Fibroblast of lung (primary cell): Measurements from ENCODE around the gene CALN1. TPM values are rescaled to one million over a fixed set of nuclear protein-coding genes. Genes with fewer than 3 reads are reported as not detected.

Experiments
- DNase-seq, 2 donors: peaks; one replicate each; pipeline versions ENCODE4 v3.0.0 to v3.0.0-alpha.2; 2010; ENCODE audit warnings: low read depth in 2 of 2
- H2AFZ ChIP-seq: 2 replicates; pipeline ENCODE4 v1.5.1; 2012; ENCODE audit warnings: low read length, control low read depth, inconsistent platforms
- H3K27ac ChIP-seq: 2 replicates; pipeline ENCODE4 v1.5.1; 2011; ENCODE audit warnings: low read length, control low read depth; ENCODE audit not compliant: insufficient read depth
- H3K27me3 ChIP-seq: 2 replicates; pipeline ENCODE4 v1.5.1; 2011; ENCODE audit warnings: mild to moderate bottlenecking, low read length; ENCODE audit not compliant: control insufficient read depth, insufficient read depth
- H3K36me3 ChIP-seq: 2 replicates; pipeline ENCODE4 v1.5.1; 2011; ENCODE audit warnings: low read length; ENCODE audit not compliant: control insufficient read depth, insufficient read depth
- H3K4me1 ChIP-seq: 2 replicates; pipeline ENCODE4 v1.5.1; 2011; ENCODE audit warnings: low read length; ENCODE audit not compliant: control insufficient read depth, insufficient read depth; ENCODE audit errors: extremely low read depth
- H3K4me2 ChIP-seq: 2 replicates; pipeline ENCODE4 v1.5.1; 2011; ENCODE audit warnings: low read length, control low read depth; ENCODE audit not compliant: insufficient read depth; ENCODE audit errors: extremely low read depth
- H3K4me3 ChIP-seq, 4 experiments: fragments of 200-600 bp in 1 of 4; sonication (generic) in 1 of 4; replicated peaks in 1 of 4; 2 replicates each; pipeline ENCODE4 v1.5.1; 2011 to 2016; ENCODE audit warnings: low read length in 4 of 4, low read depth in 3 of 4, mild to moderate bottlenecking in 3 of 4, control low read depth in 2 of 4, inconsistent platforms in 1 of 4, mixed read lengths in 1 of 4; ENCODE audit not compliant: insufficient read depth in 1 of 4; ENCODE audit errors: control extremely low read depth in 1 of 4
- H3K79me2 ChIP-seq: 2 replicates; pipeline ENCODE4 v1.5.1; 2012; ENCODE audit warnings: mild to moderate bottlenecking, low read length, inconsistent platforms; ENCODE audit not compliant: control insufficient read depth, insufficient read depth
- H3K9ac ChIP-seq: 2 replicates; pipeline ENCODE4 v1.5.1; 2011; ENCODE audit warnings: mild to moderate bottlenecking, low read length, control low read depth; ENCODE audit not compliant: insufficient read depth
- H3K9me3 ChIP-seq: 2 replicates; pipeline ENCODE4 v1.5.1; 2012; ENCODE audit warnings: low read depth, low read length; ENCODE audit not compliant: control insufficient read depth, insufficient read depth
- H4K20me1 ChIP-seq: 2 replicates; pipeline ENCODE4 v1.5.1; 2011; ENCODE audit warnings: low read length; ENCODE audit not compliant: control insufficient read depth, insufficient read depth; ENCODE audit errors: extremely low read depth
- EZH2 ChIP-seq: IDR thresholded peaks from 2 replicates; pipeline ENCODE4 v1.5.1; 2012; ENCODE audit warnings: low read length, control low read depth, mild to moderate bottlenecking; ENCODE audit errors: missing control alignments
- polyA plus RNA-seq, 2 donors: library from polyadenylated mRNA; depleted of rRNA in 1 of 2; stranded (reverse) in 1 of 2; unstranded in 1 of 2; fragments of >200 nt; gene quantifications; 2 replicates each; pipeline ENCODE4 v1.2.1, GENCODE V29; 2011 to 2012; ENCODE audit warnings: missing spikeins in 1 of 2
- total RNA-seq: library from RNA; depleted of rRNA; stranded (reverse); fragments of >200 nt; gene quantifications from 2 replicates; pipeline ENCODE4 v1.2.1, GENCODE V29; 2014
- TF ChIP-seq, protein P1 (sequence below), 2 donors: IDR thresholded peaks in 1 of 2; conservative IDR thresholded peaks in 1 of 2; 1 replicate in 1 of 2; 2 replicates in 1 of 2; pipeline ENCODE4 v1.5.1; 2011 to 2012; ENCODE audit warnings: low read length in 2 of 2, control low read depth in 1 of 2, inconsistent platforms in 1 of 2, low read depth in 1 of 2, mild to moderate bottlenecking in 1 of 2

Gene CALN1
- total and polyA plus RNA-seq, 2 donors (not counting 1 experiment from before 2014, with no cell fraction given) = not detected

GRCh38 chr7:71846160-71846559, 566.0 kb downstream of the CALN1 start:
- H4K20me1 ChIP-seq = no peaks in the 10 kb centered on the region
- TF ChIP-seq, protein P1, sequence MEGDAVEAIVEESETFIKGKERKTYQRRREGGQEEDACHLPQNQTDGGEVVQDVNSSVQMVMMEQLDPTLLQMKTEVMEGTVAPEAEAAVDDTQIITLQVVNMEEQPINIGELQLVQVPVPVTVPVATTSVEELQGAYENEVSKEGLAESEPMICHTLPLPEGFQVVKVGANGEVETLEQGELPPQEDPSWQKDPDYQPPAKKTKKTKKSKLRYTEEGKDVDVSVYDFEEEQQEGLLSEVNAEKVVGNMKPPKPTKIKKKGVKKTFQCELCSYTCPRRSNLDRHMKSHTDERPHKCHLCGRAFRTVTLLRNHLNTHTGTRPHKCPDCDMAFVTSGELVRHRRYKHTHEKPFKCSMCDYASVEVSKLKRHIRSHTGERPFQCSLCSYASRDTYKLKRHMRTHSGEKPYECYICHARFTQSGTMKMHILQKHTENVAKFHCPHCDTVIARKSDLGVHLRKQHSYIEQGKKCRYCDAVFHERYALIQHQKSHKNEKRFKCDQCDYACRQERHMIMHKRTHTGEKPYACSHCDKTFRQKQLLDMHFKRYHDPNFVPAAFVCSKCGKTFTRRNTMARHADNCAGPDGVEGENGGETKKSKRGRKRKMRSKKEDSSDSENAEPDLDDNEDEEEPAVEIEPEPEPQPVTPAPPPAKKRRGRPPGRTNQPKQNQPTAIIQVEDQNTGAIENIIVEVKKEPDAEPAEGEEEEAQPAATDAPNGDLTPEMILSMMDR (conservative IDR thresholded peaks at IDR 0.05 in 1 of 2, IDR thresholded peaks at IDR 0.05 in 1 of 2; ENCODE audit: low read depth in 1 of 2, low read length in 2 of 2) = no peak
- TF ChIP-seq EZH2 = no peak
- no peaks in the 10 kb centered on the region for H3K9me3 ChIP-seq
- H3K27me3 ChIP-seq = no peaks in the 10 kb centered on the region
- no peak overlapping the region for H3K4me3 ChIP-seq
- H3K4me2 ChIP-seq = no peak overlapping the region
- no peaks in the 10 kb centered on the region for H3K4me1 ChIP-seq
- no peak overlapping the region for H2AFZ ChIP-seq
- no peak overlapping the region for H3K9ac ChIP-seq
- no peaks in the 10 kb centered on the region for H3K36me3 ChIP-seq
- no peak for DNase-seq
- no peak overlapping the region for H3K27ac ChIP-seq
- no peaks in the 10 kb centered on the region for H3K79me2 ChIP-seq

DNA sequence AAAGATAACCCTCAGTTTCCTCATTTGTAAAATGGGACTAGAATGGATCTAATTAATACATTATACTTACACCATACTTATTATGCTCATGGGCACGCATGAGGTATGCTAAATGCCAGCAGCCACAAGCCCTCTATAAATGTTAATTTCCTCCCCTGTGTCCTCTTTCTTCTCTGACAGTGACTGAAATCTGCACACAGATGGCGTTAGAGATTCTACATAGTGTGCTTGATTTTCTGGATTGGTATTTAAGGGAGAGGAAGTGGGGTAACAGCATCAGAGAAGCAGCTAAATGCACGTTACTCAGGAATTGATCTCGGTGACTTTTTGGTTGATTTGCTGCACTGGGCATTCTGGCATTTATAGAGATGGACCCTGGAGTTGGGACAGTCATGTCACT, 568.5 kb downstream of the CALN1 start:
- Histone ChIP-seq H3K9ac (no peak overlapping the region), H2AFZ (no peak overlapping the region), H3K9me3 (no peaks in the 10 kb centered on the region), H4K20me1 (no peaks in the 10 kb centered on the region), H3K4me2 (no peak overlapping the region), H3K36me3 (no peaks in the 10 kb centered on the region), H3K4me1 (no peaks in the 10 kb centered on the region), H3K4me3 (no peak overlapping the region), H3K27me3 (no peaks in the 10 kb centered on the region), H3K79me2 (no peaks in the 10 kb centered on the region), H3K27ac (no peak overlapping the region)
- no peak for DNase-seq
- TF ChIP-seq EZH2 = no peak
- TF ChIP-seq, protein P1 (conservative IDR thresholded peaks at IDR 0.05 in 1 of 2, IDR thresholded peaks at IDR 0.05 in 1 of 2; ENCODE audit: low read depth in 1 of 2, low read length in 2 of 2) = no peak

GRCh38 chr7:71842786-71843185, 569.4 kb downstream of the CALN1 start:
- no peak overlapping the region for H3K4me2 ChIP-seq

More at GRCh38 chr7:71842786-71843185, 569.4 kb downstream of the CALN1 start:
- H3K27me3 ChIP-seq = no peaks in the 10 kb centered on the region
- H3K4me1 ChIP-seq = no peaks in the 10 kb centered on the region
- no peak overlapping the region for H3K27ac ChIP-seq
- DNase-seq = no peak
- H3K36me3 ChIP-seq = no peaks in the 10 kb centered on the region
- no peaks in the 10 kb centered on the region for H3K79me2 ChIP-seq
- H4K20me1 ChIP-seq = no peaks in the 10 kb centered on the region
- H2AFZ ChIP-seq = no peak overlapping the region
- H3K4me3 ChIP-seq = no peak overlapping the region
- H3K9ac ChIP-seq = no peak overlapping the region
- no peak for TF ChIP-seq EZH2
- TF ChIP-seq, protein P1 (conservative IDR thresholded peaks at IDR 0.05 in 1 of 2, IDR thresholded peaks at IDR 0.05 in 1 of 2; ENCODE audit: low read depth in 1 of 2, low read length in 2 of 2) = no peak
- H3K9me3 ChIP-seq = no peaks in the 10 kb centered on the region
